Naive B cell (primary cell): ENCODE measurements around the gene SSBP2. TPM values are rescaled to one million over a fixed set of nuclear protein-coding genes. Genes with fewer than 3 reads are reported as not detected.
A peak's percentile ranks its signal among the peaks of the same experiment; 100 is the strongest.

Experiments
- ATAC-seq, 2 donors: fragments of 150-1000 bp; cut with Tn5 transposase; 2 replicates each; pipeline ENCODE4 v1.10.0; 2021; ENCODE audit warnings: low read depth in 2 of 2, mild to moderate bottlenecking in 2 of 2, moderate library complexity in 2 of 2
- DNase-seq: peaks from one replicate; pipeline ENCODE4 v3.0.0; 2022
- H3K27ac Mint-ChIP-seq, 6 donors: one replicate each; pipeline ENCODE4 v1.8.0; 2020 to 2022; ENCODE audit warnings: mild to moderate bottlenecking in 6 of 6, mixed read lengths in 6 of 6, moderate library complexity in 5 of 6, inconsistent platforms in 2 of 6
- H3K27me3 Mint-ChIP-seq, 3 donors: one replicate each; pipeline ENCODE4 v1.8.0; 2021 to 2022; ENCODE audit warnings: mixed read lengths in 3 of 3, mild to moderate bottlenecking in 1 of 3
- H3K36me3 Mint-ChIP-seq, 2 donors: one replicate each; pipeline ENCODE4 v1.8.0; 2020 to 2022; ENCODE audit warnings: mixed read lengths in 2 of 2, inconsistent platforms in 1 of 2, mild to moderate bottlenecking in 1 of 2
- H3K4me1 Mint-ChIP-seq, 3 donors: one replicate each; pipeline ENCODE4 v1.8.0; 2020 to 2022; ENCODE audit warnings: mixed read lengths in 3 of 3, inconsistent platforms in 1 of 3, mild to moderate bottlenecking in 1 of 3, moderate library complexity in 1 of 3
- H3K4me3 Mint-ChIP-seq, 8 donors: one replicate each; pipeline ENCODE4 v1.8.0; 2020 to 2022; ENCODE audit warnings: mild to moderate bottlenecking in 8 of 8, mixed read lengths in 8 of 8, moderate library complexity in 8 of 8, inconsistent platforms in 2 of 8
- H3K9me3 Mint-ChIP-seq, 7 donors: one replicate each; pipeline ENCODE4 v1.8.0; 2020 to 2022; ENCODE audit warnings: mixed read lengths in 7 of 7, mild to moderate bottlenecking in 5 of 7, inconsistent platforms in 2 of 7, moderate library complexity in 1 of 7
- polyA plus RNA-seq, 6 donors: library from polyadenylated mRNA; unstranded; fragments of 300-500 nt; fragmentation: Illumina TruSeq; gene quantifications; one replicate each; pipeline ENCODE4 v1.2.3, GENCODE V29; 2021; ENCODE audit warnings: low read depth in 6 of 6

The SSBP2 gene
- polyA plus RNA-seq, 6 donors from 2014 or later: 111 to 202 (median 140) TPM

DNA sequence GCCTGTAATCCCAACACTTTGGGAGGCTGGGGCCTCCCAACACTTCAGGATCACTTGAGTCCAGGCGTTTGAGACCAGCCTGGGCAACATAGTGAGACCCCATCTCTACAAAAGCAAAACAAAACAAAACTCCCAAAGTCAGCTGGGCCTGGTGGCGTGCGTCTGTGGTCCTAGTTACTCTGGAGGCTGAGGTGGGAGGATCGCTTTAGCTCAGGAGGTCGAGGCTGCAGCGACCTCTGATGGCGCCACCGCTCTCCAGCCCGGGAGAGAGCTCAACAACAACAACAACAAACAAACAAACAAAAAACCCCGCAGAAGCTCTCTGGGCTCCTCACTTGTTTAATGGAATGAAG is 357.5 kb downstream of the SSBP2 start:
- DNase-seq (no peak), ATAC-seq (no peak)
- H3K4me1 Mint-ChIP-seq: peaks cover 0 to 5% (median 5%) of the 10 kb centered on the region in 3 donors
- H3K27ac Mint-ChIP-seq: no peak overlapping the region
- H3K9me3 Mint-ChIP-seq: peaks cover 4 to 27% (median 6%) of the 10 kb centered on the region in 7 donors
- H3K4me3 Mint-ChIP-seq: peak overlapping the region in 7 of 8 donors; percentile 35 to 78 (median 67)
- H3K36me3 Mint-ChIP-seq: peaks cover 0 to 16% of the 10 kb centered on the region in 2 donors
- H3K27me3 Mint-ChIP-seq: peaks cover 48 to 62% (median 55%) of the 10 kb centered on the region in 3 donors

DNA sequence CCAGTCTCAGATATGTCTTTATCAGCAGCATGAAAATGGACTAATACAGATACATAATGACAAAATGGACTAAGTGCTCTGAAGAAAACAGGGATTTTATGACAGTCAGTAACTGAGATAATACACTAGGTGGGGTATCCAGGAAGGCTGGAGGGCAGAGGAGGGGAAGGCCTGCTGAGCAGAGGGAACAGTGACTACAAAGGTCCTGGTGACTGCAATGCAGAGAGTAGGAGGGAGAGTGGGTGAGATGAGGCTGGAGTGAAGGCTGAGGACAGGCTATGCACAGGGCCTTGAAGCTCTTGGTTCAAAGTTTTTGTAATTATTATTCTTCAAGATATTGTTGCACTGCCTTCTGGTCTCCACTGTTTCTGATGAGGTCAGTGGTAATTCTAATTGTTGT is 361.9 kb downstream of the SSBP2 start:
- H3K36me3 Mint-ChIP-seq: peaks cover 0 to 16% of the 10 kb centered on the region in 2 donors
- DNase-seq (no peak), ATAC-seq (no peak)
- peaks cover 0 to 15% (median 4%) of the 10 kb centered on the region in 7 donors for H3K9me3 Mint-ChIP-seq
- H3K4me3 Mint-ChIP-seq: no peak overlapping the region
- peaks cover 27 to 45% (median 32%) of the 10 kb centered on the region in 3 donors for H3K27me3 Mint-ChIP-seq
- H3K4me1 Mint-ChIP-seq: peaks cover 0 to 5% (median 5%) of the 10 kb centered on the region in 3 donors
- no peak overlapping the region for H3K27ac Mint-ChIP-seq

DNA sequence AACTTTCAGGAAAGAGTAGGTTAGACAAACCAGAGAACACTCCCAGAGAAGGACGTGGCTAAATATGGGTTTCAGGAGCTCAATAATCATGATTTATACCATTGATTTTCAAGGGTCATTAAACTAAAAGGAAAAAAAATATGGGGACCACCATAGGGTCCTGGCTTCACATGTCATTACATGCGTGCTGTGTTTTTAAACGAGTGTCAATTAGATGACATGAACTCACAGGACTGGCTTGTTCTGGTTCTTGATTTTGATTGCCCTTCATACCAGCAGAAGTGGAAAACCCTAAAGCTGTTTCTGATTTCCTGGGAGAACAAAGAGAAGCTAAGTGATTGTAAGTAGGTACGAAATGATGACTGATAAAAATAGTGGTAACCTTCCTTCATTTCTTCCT is 362.7 kb downstream of the SSBP2 start:
- Mint-ChIP-seq H3K27me3 (peaks cover 23 to 42% (median 27%) of the 10 kb centered on the region in 3 donors), H3K4me3 (no peak overlapping the region), H3K36me3 (peaks cover 0 to 16% of the 10 kb centered on the region in 2 donors), H3K27ac (no peak overlapping the region), H3K4me1 (peaks cover 0 to under 1% (median 0%) of the 10 kb centered on the region in 3 donors), H3K9me3 (peaks cover 0 to 15% (median 4%) of the 10 kb centered on the region in 7 donors)
- ATAC-seq (no peak), DNase-seq (no peak)

DNA sequence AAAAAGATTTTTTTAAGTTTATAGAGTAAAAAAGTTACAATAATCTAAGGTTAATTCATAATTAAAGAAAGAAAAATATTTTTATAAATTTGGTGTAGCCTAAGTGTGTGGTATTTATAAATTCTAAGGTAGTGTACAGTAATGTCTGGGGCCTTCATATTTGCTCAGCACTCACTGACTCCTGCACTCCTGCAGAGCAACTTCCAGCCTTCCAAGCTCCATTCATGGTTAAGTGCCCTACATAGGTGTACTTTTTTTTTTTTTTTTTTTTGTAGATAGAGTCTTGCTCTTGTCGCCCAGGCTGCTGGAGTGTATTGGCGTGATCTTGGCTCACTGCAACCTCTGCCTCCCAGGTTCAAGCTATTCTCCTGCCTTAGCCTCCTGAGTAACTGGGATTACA is 367.0 kb downstream of the SSBP2 start:
- Mint-ChIP-seq H3K9me3 (peaks cover 0 to 4% (median 2%) of the 10 kb centered on the region in 7 donors), H3K27ac (no peak overlapping the region), H3K4me3 (no peak overlapping the region), H3K27me3 (peaks cover 0 to 7% (median 0%) of the 10 kb centered on the region in 3 donors), H3K4me1 (no peaks in the 10 kb centered on the region), H3K36me3 (peaks cover 0 to 2% of the 10 kb centered on the region in 2 donors)
- no peak for DNase-seq
- ATAC-seq: no peak

DNA sequence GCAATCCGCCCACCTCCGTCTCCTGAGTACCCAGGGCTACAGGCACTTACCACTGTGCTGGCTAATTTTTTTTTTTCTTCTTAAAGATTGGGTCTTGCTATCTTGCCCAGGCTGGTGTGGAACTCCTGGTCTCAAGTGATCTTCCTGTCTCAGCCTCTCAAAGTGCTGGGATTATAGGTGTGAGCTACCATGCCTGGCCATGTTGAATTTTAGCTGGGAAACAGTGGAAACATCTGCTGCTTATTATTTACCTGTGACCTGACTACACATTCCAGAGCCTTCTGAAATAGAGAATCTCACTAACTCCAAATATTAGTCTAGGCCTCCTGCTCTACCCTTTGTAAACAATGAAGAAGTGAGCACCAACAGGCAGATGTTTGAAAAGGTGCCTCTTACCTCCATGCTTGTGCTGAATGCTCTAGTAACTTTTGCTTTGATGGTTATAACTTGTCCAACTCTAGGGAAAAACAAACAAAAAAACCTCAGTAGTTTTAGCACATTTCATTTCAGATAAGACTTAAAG is 379.5 kb downstream of the SSBP2 start:
- Mint-ChIP-seq H3K4me1 (no peaks in the 10 kb centered on the region), H3K27ac (no peak overlapping the region), H3K36me3 (no peaks in the 10 kb centered on the region), H3K9me3 (no peaks in the 10 kb centered on the region), H3K27me3 (peaks cover 0 to 21% (median 15%) of the 10 kb centered on the region in 3 donors), H3K4me3 (no peak overlapping the region)
- ATAC-seq: no peak
- no peak for DNase-seq

DNA sequence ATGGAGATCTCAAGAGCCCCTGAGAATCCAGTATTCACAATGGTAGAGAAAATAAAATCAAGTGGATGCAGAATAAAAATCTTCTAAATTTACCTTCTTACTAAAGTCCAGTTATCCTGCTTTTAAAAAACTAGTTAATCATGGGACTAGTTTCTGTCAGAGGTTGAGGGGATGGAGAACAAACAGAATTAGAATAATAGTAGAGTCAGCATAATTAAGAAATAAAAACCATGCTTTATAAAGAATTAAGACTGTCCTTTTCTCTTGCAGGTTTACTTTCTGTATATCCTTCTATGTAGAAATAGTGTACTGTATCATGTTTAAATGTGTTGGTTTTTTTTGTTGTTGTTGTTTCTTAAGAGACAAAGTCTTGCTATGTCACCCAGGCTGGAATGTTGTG is 380.0 kb downstream of the SSBP2 start:
- H3K4me1 Mint-ChIP-seq: no peaks in the 10 kb centered on the region
- no peaks in the 10 kb centered on the region for H3K9me3 Mint-ChIP-seq
- peaks cover 0 to 18% (median 10%) of the 10 kb centered on the region in 3 donors for H3K27me3 Mint-ChIP-seq
- no peak for ATAC-seq
- no peak for DNase-seq
- no peaks in the 10 kb centered on the region for H3K36me3 Mint-ChIP-seq
- no peak overlapping the region for H3K4me3 Mint-ChIP-seq
- H3K27ac Mint-ChIP-seq: no peak overlapping the region

DNA sequence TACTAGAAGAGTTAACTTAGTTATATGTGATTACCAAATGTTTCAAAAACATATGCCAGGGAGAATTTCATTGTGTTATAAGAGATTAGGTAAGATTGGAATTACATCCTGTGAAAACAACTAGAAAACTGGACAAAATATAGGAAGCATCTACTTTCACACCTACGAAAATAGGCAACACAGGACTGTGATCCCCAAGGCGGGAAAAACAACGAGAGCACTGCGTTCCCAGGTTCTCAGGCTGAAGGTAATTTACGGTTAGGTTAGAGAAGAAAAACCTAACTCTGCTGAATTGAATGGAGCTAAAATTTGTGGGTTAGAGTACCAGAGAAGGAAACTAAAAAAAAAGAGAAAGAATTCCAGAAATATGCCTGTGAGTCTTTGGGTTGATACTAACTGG is 385.4 kb downstream of the SSBP2 start:
- Mint-ChIP-seq H3K4me1 (no peaks in the 10 kb centered on the region), H3K36me3 (no peaks in the 10 kb centered on the region), H3K9me3 (no peaks in the 10 kb centered on the region), H3K4me3 (no peak overlapping the region), H3K27ac (no peak overlapping the region), H3K27me3 (no peaks in the 10 kb centered on the region)
- ATAC-seq: no peak
- no peak for DNase-seq

DNA sequence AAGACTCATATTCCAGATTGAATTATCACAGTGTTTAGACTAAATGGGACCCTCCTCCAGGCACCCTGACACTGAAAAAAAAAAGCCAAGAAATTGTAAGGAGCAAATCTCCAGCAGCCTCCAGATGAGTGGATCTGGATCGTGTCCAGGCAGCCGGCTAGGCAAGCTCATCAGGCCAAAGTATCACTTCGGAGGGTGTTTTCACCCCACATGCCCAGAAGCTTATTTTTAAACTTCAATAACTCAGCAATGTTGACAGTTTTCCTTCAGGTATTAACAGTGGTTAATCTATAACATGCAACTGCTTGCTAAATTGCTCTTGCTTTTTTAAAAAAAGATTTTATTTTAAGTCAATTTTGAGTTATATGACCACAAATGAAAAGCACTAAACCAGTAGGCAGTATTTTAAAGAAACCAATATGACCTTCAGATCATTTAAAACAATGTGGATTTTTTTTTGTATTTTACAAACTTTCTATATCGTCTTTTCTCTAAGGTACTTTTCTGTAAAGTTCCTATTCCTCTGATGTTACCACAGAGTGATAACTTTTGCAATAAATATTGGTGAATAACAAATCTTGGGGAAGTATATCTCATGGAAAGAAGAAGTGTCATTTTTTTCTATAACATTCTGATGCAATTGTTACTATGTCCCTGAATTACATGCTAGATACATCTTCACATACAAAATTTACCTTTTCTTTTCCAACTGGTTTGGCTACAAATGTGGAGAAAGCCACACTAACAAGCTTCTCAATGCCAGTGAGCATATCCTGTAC is 387.6 kb downstream of the SSBP2 start:
- ATAC-seq (no peak), DNase-seq (no peak)
- H3K36me3 Mint-ChIP-seq: no peaks in the 10 kb centered on the region
- no peaks in the 10 kb centered on the region for H3K27me3 Mint-ChIP-seq
- H3K4me3 Mint-ChIP-seq: no peak overlapping the region
- H3K27ac Mint-ChIP-seq: no peak overlapping the region
- H3K4me1 Mint-ChIP-seq: no peaks in the 10 kb centered on the region
- H3K9me3 Mint-ChIP-seq: no peaks in the 10 kb centered on the region

Other genes starting within 250 kb of the SSBP2 start
- 10 to 100 TPM in 1 of 6 donors, 1 to 10 TPM in 5; 3.9 to 14.5 (median 6.5) TPM for gene ATG10, start 220.9 kb upstream of the SSBP2 start, polyA plus RNA-seq